ENCODE measurements around the gene KCNMA1. TPM values are rescaled to one million over a fixed set of nuclear protein-coding genes. Genes with fewer than 3 reads are reported as not detected.

The KCNMA1 gene
- total and polyA plus RNA-seq, 9 of the 15 experiments (the other 6 are each of a cell fraction or from before 2014, with no cell fraction given): 0.01 to 0.95 (median 0.15) TPM; not detected in 4

DNA sequence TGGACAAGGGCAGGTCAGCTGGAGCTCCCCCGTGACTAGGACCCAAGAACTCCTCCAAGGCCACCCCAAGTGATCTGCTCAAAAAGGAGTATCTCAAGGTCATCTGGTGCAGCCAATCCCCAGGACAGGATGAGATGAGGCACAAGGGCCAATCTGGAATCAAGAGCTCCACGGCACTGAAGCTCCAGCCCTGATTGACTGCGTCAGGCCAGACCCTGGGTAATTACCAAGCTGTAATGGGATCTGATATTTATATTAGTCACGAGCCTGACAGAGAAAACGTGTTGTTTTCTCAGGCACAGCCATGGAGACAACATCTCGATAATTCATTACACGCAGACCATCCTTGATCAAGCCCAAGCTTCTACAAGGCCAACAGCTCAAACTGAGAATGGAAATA is 4.2 kb downstream of the KCNMA1 start (continued):
- TF ChIP-seq POLR2H (tag; IDR thresholded peaks at IDR 0.05; ENCODE audit: low read depth) (no peak), POLR2AphosphoS2 (IDR thresholded peaks at IDR 0.05; ENCODE audit: low read length) (no peak), TOE1 (IDR thresholded peaks at IDR 0.05; ENCODE audit: borderline replicate concordance) (no peak), TOE1 (CRISPR knock-in tag; IDR thresholded peaks at IDR 0.05; ENCODE audit: borderline replicate concordance, low read depth) (no peak), KAT8 (IDR thresholded peaks at IDR 0.05; ENCODE audit: low read depth) (no peak), NRF1 (conservative IDR thresholded peaks at IDR 0.05 in 1 of 2, IDR thresholded peaks at IDR 0.05 in 1 of 2) (no peak), DACH1 (IDR thresholded peaks at IDR 0.05; ENCODE audit: partially characterized antibody) (no peak), TRIM28 (IDR thresholded peaks at IDR 0.05) (no peak), RFX1 (IDR thresholded peaks at IDR 0.05) (no peak)
- TF ChIP-seq, protein P1, sequence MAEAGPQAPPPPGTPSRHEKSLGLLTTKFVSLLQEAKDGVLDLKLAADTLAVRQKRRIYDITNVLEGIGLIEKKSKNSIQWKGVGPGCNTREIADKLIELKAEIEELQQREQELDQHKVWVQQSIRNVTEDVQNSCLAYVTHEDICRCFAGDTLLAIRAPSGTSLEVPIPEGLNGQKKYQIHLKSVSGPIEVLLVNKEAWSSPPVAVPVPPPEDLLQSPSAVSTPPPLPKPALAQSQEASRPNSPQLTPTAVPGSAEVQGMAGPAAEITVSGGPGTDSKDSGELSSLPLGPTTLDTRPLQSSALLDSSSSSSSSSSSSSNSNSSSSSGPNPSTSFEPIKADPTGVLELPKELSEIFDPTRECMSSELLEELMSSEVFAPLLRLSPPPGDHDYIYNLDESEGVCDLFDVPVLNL (CRISPR knock-in tag; IDR thresholded peaks at IDR 0.05; ENCODE audit: low read depth): no peak

DNA sequence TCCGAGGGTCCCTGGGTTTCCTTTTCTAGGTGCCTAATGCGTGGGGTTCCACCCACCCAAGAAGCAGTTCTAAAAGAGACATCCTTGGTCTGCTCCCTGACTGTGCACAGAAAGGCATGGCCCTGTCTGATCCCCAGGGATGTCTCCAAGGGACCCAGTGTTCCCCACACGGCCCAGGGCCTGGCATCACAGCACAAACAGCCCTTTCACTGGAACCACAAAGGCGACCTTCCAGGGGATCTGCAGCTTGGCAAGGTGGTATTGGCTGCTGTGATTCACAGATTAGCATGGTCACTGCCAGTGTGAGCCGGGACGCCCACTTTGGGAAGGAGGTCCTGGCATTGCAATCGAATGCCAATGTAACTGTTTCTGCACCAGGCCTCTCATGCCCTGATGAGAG is 6.4 kb downstream of the KCNMA1 start:
- FAIRE-seq: no peak
- Histone ChIP-seq H3K27me3 (ENCODE audit: control insufficient read depth in 2 of 2, insufficient read depth in 2 of 2, low read length in 2 of 2) (peaks cover 11 to 17% of the 10 kb centered on the region in 2 experiments), H3K4me3 (no peak overlapping the region), H3K9me3 (replicated peaks; ENCODE audit: control insufficient read depth, insufficient read depth, low read depth, low read length) (no peaks in the 10 kb centered on the region), H3K9me1 (ENCODE audit: control insufficient read depth, insufficient read depth, low read length) (no peaks in the 10 kb centered on the region), H4K20me1 (replicated peaks; ENCODE audit: control insufficient read depth, insufficient read depth, low read length) (no peaks in the 10 kb centered on the region; the same call in 1 of the 2 replicates), H3K27ac (ENCODE audit: extremely low read depth, low read depth, low read length) (no peak overlapping the region), H3K79me2 (ENCODE audit: control insufficient read depth, insufficient read depth, low read length) (no peaks in the 10 kb centered on the region), H3K4me2 (ENCODE audit: insufficient read depth, low read length) (no peak overlapping the region), H2AFZ (ENCODE audit: low read depth, low read length) (no peak overlapping the region), H3K36me3 (ENCODE audit: control insufficient read depth, insufficient read depth, low read length) (no peaks in the 10 kb centered on the region), H3K9ac (ENCODE audit: insufficient read depth in 1 of 2, low read depth in 2 of 2, low read length in 2 of 2) (no peak overlapping the region), H3K4me1 (replicated peaks in 1 of 2; ENCODE audit: control insufficient read depth in 2 of 2, insufficient read depth in 2 of 2, low read length in 2 of 2) (no peaks in the 10 kb centered on the region)
- no peak for DNase-seq (ENCODE audit: extremely low read depth in 1 of 4, low spot score in 3 of 4)
- WGBS (ENCODE audit: insufficient coverage, low coverage, missing lambda C conversion rate): 2% methylated on average over 7 of the region's 7 CpGs
- intact Hi-C loops (cut with micrococcal nuclease): no loop called here
- ChIA-PET CTCF (ENCODE audit: low intra/inter-chr PET ratio) (no interaction called here), POLR2A (no interaction called here)
- ATAC-seq: no peak
- no TSS peak for BruUV-seq (replicated peaks)
- in situ Hi-C loops (cut with MboI): loop anchor here (25.0 kb wide), 1 partner anchor 244 kb away; no protein-coding TSS in a partner anchor
- TF ChIP-seq ZNF133 (CRISPR knock-in tag; IDR thresholded peaks at IDR 0.05): no peak
- no peak for TF ChIP-seq BMI1 (IDR thresholded peaks at IDR 0.05; ENCODE audit: low read length)
- no peak for TF ChIP-seq SRF (CRISPR knock-in tag; IDR thresholded peaks at IDR 0.05)
- TF ChIP-seq NR3C1 (CRISPR knock-in tag; IDR thresholded peaks at IDR 0.05): no peak
- no peak for TF ChIP-seq SP2 (IDR thresholded peaks at IDR 0.05; ENCODE audit: extremely low read depth, low read depth, low read length, poor library complexity, severe bottlenecking)
- TF ChIP-seq, protein P2, sequence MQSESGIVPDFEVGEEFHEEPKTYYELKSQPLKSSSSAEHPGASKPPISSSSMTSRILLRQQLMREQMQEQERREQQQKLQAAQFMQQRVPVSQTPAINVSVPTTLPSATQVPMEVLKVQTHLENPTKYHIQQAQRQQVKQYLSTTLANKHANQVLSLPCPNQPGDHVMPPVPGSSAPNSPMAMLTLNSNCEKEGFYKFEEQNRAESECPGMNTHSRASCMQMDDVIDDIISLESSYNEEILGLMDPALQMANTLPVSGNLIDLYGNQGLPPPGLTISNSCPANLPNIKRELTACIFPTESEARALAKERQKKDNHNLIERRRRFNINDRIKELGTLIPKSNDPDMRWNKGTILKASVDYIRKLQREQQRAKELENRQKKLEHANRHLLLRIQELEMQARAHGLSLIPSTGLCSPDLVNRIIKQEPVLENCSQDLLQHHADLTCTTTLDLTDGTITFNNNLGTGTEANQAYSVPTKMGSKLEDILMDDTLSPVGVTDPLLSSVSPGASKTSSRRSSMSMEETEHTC (IDR thresholded peaks at IDR 0.05): no peak
- TF ChIP-seq GATA2 (CRISPR knock-in tag; IDR thresholded peaks at IDR 0.05): no peak
- no peak for TF ChIP-seq MED1 (CRISPR knock-in tag; IDR thresholded peaks at IDR 0.05; ENCODE audit: borderline replicate concordance)
- TF ChIP-seq, protein P3, sequence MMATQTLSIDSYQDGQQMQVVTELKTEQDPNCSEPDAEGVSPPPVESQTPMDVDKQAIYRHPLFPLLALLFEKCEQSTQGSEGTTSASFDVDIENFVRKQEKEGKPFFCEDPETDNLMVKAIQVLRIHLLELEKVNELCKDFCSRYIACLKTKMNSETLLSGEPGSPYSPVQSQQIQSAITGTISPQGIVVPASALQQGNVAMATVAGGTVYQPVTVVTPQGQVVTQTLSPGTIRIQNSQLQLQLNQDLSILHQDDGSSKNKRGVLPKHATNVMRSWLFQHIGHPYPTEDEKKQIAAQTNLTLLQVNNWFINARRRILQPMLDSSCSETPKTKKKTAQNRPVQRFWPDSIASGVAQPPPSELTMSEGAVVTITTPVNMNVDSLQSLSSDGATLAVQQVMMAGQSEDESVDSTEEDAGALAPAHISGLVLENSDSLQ (IDR thresholded peaks at IDR 0.05): no peak
- TF ChIP-seq NUFIP1 (IDR thresholded peaks at IDR 0.05; ENCODE audit: partially characterized antibody): no peak
- no peak for TF ChIP-seq ZNF24 (IDR thresholded peaks at IDR 0.05)
- no peak for TF ChIP-seq GABPB2 (CRISPR knock-in tag; conservative IDR thresholded peaks at IDR 0.05)
